HG02588 (cell line): ENCODE results near the gene CEP19.
A peak's percentile ranks its signal among the peaks of the same experiment; 100 is the strongest.
"Not testable (repeated sequence)": the region's sequence is repeated elsewhere in the genome, so short reads cannot be mapped to it uniquely, and the experiment has no call there.

Source experiments
- ATAC-seq: cut with Tn5 transposase; IDR thresholded peaks from one replicate; pipeline ENCODE4 v1.9.1; 2021; ENCODE audit warnings: mild to moderate bottlenecking, moderate library complexity; ENCODE audit not compliant: unreplicated experiment

Gene CEP19

GRCh38 chr3:196711838-196712513, at the start of gene CEP19, which contains the start of gene PIGX:
CEP19 (minus strand) TSS chr3:196712250; CDS start chr3:196708657, 3,593 bp downstream.
PIGX (plus strand) TSS chr3:196712377.
- peak; percentile 75 for ATAC-seq

- ATAC-seq, result no peak
Measured at GRCh38 chr3:196757876-196758739, 46.1 kb upstream of the CEP19 start.

- ATAC-seq, result no peak
Measured at GRCh38 chr3:196756732-196757131, 44.7 kb upstream of the CEP19 start.

- ATAC-seq, result no peak
Measured at GRCh38 chr3:196754091-196754981, 42.3 kb upstream of the CEP19 start.

- no peak for ATAC-seq
Measured at GRCh38 chr3:196753201-196753600, 41.2 kb upstream of the CEP19 start.

- no peak for ATAC-seq
Measured at GRCh38 chr3:196749125-196749524, 37.1 kb upstream of the CEP19 start.

GRCh38 chr3:196743569-196743968, 31.5 kb upstream of the CEP19 start:
- ATAC-seq, result not testable (repeated sequence)

GRCh38 chr3:196741249-196741889, 29.3 kb upstream of the CEP19 start:
- ATAC-seq, result no peak

- ATAC-seq, result no peak
Measured at GRCh38 chr3:196740481-196741248, 28.6 kb upstream of the CEP19 start.

GRCh38 chr3:196739671-196740480, 27.8 kb upstream of the CEP19 start, which contains the start of gene PAK2:
PAK2 (plus strand) TSS chr3:196739857; CDS start chr3:196782647, 42,790 bp downstream.
- peak; percentile 93 for ATAC-seq

- ATAC-seq, result no peak
Measured at GRCh38 chr3:196737655-196738054, 25.6 kb upstream of the CEP19 start.

GRCh38 chr3:196736670-196737374, 24.8 kb upstream of the CEP19 start:
- no peak for ATAC-seq

GRCh38 chr3:196735751-196736150, 23.7 kb upstream of the CEP19 start:
- no peak for ATAC-seq

- no peak for ATAC-seq
Measured at GRCh38 chr3:196726788-196727675, 15.0 kb upstream of the CEP19 start.

GRCh38 chr3:196721097-196721496, 9.0 kb upstream of the CEP19 start:
- no peak for ATAC-seq

GRCh38 chr3:196717162-196717561, 5.1 kb upstream of the CEP19 start:
- ATAC-seq, result not testable (repeated sequence)
